K562 (cell line): Measurements from ENCODE around the gene FHIT. TPM values are rescaled to one million over a fixed set of nuclear protein-coding genes. Genes with fewer than 3 reads are reported as not detected.

Source experiments
- ATAC-seq: fragments of 200-7000 bp; cut with Tn5 transposase; 3 replicates; pipeline ENCODE4 v1.9.1; 2020; ENCODE audit warnings: moderate library complexity
- BruUV-seq: library from RNA; stranded (reverse); fragments of 400-500 nt; replicated peaks from 2 replicates; lab custom pipeline; 2021; lab: Mats Ljungman, UMichigan
- CTCF ChIA-PET: fragments of 300-600 bp; formaldehyde crosslinking; extraction: SDS; loops from one replicate; lab custom pipeline; 2021; ENCODE audit warnings: low intra/inter-chr PET ratio; lab: Yijun Ruan, JAX
- POLR2A ChIA-PET: fragments of 300-600, 350-650 bp; sonication (Branson Sonifier 250); formaldehyde crosslinking; extraction: SDS; loops from one replicate; lab custom pipeline; 2021; ENCODE audit warnings: antibody characterized with exemption, inconsistent platforms; lab: Yijun Ruan, JAX
- DNase-seq, 4 experiments: peaks; one replicate each; pipeline versions ENCODE4 v3.0.0 to v3.0.0-alpha.2; 2011 to 2018; ENCODE audit warnings: low spot score in 3 of 4, mixed read lengths in 3 of 4; ENCODE audit errors: extremely low read depth in 1 of 4
- FAIRE-seq: peaks from 2 replicates; lab custom pipeline; 2011; peaks lifted over from hg19 to GRCh38; lab: Jason Lieb, UNC
- H2AFZ ChIP-seq: 2 replicates; pipeline ENCODE4 v1.6.0; 2011; ENCODE audit warnings: low read depth, low read length, control low read depth, inconsistent platforms
- H3K27ac ChIP-seq: fragments of 200-600 bp; 3 replicates; pipeline ENCODE4 v1.8.0; 2011; ENCODE audit warnings: low read depth, mild to moderate bottlenecking, control low read depth, inconsistent platforms, low read length, moderate library complexity, mixed read lengths; ENCODE audit errors: extremely low read depth
- H3K27me3 ChIP-seq, 2 experiments: fragments of 300-600 bp in 1 of 2; 2 replicates in 1 of 2; 3 replicates in 1 of 2; pipeline versions ENCODE4 v1.6.0 to v1.8.0; 2011; ENCODE audit warnings: inconsistent platforms in 2 of 2, low read length in 2 of 2, mild to moderate bottlenecking in 1 of 2, mixed read lengths in 1 of 2, moderate library complexity in 1 of 2; ENCODE audit not compliant: control insufficient read depth in 2 of 2, insufficient read depth in 2 of 2
- H3K36me3 ChIP-seq: fragments of 300-600 bp; 3 replicates; pipeline ENCODE4 v1.8.0; 2011; ENCODE audit warnings: mild to moderate bottlenecking, low read length, inconsistent platforms; ENCODE audit not compliant: control insufficient read depth, insufficient read depth
- H3K4me1 ChIP-seq, 2 experiments: fragments of 200-600 bp in 1 of 2; replicated peaks in 1 of 2; 2 replicates in 1 of 2; 3 replicates in 1 of 2; pipeline versions ENCODE4 v1.5.1 to v1.8.0; 2011; ENCODE audit warnings: inconsistent platforms in 2 of 2, low read length in 2 of 2, mild to moderate bottlenecking in 1 of 2, mixed read lengths in 1 of 2, moderate library complexity in 1 of 2; ENCODE audit not compliant: control insufficient read depth in 2 of 2, insufficient read depth in 2 of 2
- H3K4me2 ChIP-seq: 2 replicates; pipeline ENCODE4 v1.6.1; 2011; ENCODE audit warnings: low read length, control low read depth, inconsistent platforms, mixed read lengths; ENCODE audit not compliant: insufficient read depth
- H3K4me3 ChIP-seq: fragments of 200-600 bp; sonication (generic), shearing (Covaris generic); 2 replicates; pipeline ENCODE4 v1.5.1; 2016; ENCODE audit warnings: control low read depth, inconsistent platforms
- H3K79me2 ChIP-seq: fragments of 200-600 bp; 3 replicates; pipeline ENCODE4 v1.8.0; 2011; ENCODE audit warnings: low read length, inconsistent platforms; ENCODE audit not compliant: control insufficient read depth, insufficient read depth
- H3K9ac ChIP-seq, 2 experiments: 2 replicates each; pipeline versions ENCODE4 v1.6.0 to v1.6.1; 2011; ENCODE audit warnings: low read depth in 2 of 2, low read length in 2 of 2, control low read depth in 1 of 2, inconsistent platforms in 1 of 2, mild to moderate bottlenecking in 1 of 2, mixed read lengths in 1 of 2; ENCODE audit not compliant: insufficient read depth in 1 of 2
- H3K9me1 ChIP-seq: one replicate; pipeline ENCODE4 v1.6.0; 2011; ENCODE audit warnings: inconsistent platforms, mild to moderate bottlenecking, low read length, moderate library complexity; ENCODE audit not compliant: control insufficient read depth, insufficient read depth
- H3K9me3 ChIP-seq: replicated peaks from 2 replicates; pipeline ENCODE4 v1.5.1; 2011; ENCODE audit warnings: low read depth, low read length, inconsistent platforms; ENCODE audit not compliant: control insufficient read depth, insufficient read depth
- H4K20me1 ChIP-seq: replicated peaks from 2 replicates; pipeline ENCODE4 v1.6.1; 2011; ENCODE audit warnings: low read length, inconsistent platforms, mixed read lengths; ENCODE audit not compliant: control insufficient read depth, insufficient read depth
- BRD9 ChIP-seq: fragments of 450-650 bp; IDR thresholded peaks from 2 replicates; pipeline ENCODE4 v1.6.1; 2018; ENCODE audit warnings: low read depth; ENCODE audit not compliant: partially characterized antibody
- C11orf30 ChIP-seq: fragments of 450-650 bp; IDR thresholded peaks from 2 replicates; pipeline ENCODE4 v1.6.1; 2016; ENCODE audit warnings: low read depth, mild to moderate bottlenecking
- CBFA2T3 ChIP-seq: fragments of 450-650 bp; IDR thresholded peaks from 2 replicates; pipeline ENCODE4 v1.6.1; 2017
- CBX8 ChIP-seq: fragments of 200-600 bp; sonication (generic); IDR thresholded peaks from 2 replicates; pipeline ENCODE4 v1.6.1; 2012; ENCODE audit warnings: borderline replicate concordance, mixed run types, low read depth, mild to moderate bottlenecking, moderate library complexity, mixed read lengths, low read length, control low read depth, inconsistent platforms; ENCODE audit not compliant: poor library complexity, severe bottlenecking; ENCODE audit errors: extremely low read depth
- KDM2B ChIP-seq: fragments of 250-450 bp; sonication (Bioruptor Pico); IDR thresholded peaks from 2 replicates; pipeline ENCODE4 v1.8.0; 2021; ENCODE audit warnings: mild to moderate bottlenecking, moderate library complexity
- KLF1 ChIP-seq: fragments of 450-650 bp; IDR thresholded peaks from 2 replicates; pipeline ENCODE4 v1.6.1; 2016; ENCODE audit warnings: missing genetic modification characterization, missing compliant biosample characterization
- SP1 ChIP-seq: sonication (generic); formaldehyde crosslinking; IDR thresholded peaks from 2 replicates; pipeline ENCODE4 v1.8.1; 2022; ENCODE audit warnings: mild to moderate bottlenecking, missing genetic modification reagents
- SREBF1 ChIP-seq: fragments of 150-350 bp; IDR thresholded peaks from 2 replicates; pipeline ENCODE4 v1.6.1; 2014; ENCODE audit warnings: antibody characterized with exemption, low read depth, low read length, borderline replicate concordance
- TRIM25 ChIP-seq: fragments of 450-650 bp; IDR thresholded peaks from 2 replicates; pipeline ENCODE4 v1.7.0; 2016; ENCODE audit warnings: borderline replicate concordance
- ZBTB12 ChIP-seq: fragments of 250-450 bp; sonication (Bioruptor Pico); IDR thresholded peaks from 2 replicates; pipeline ENCODE4 v1.4.0; 2020
- ZNF431 ChIP-seq: sonication (generic); formaldehyde crosslinking; IDR thresholded peaks from 2 replicates; pipeline ENCODE4 v1.8.0; 2022; ENCODE audit warnings: mild to moderate bottlenecking, missing genetic modification reagents
- ZNF586 ChIP-seq: fragments of 450-650 bp; formaldehyde crosslinking; conservative IDR thresholded peaks from 2 replicates; pipeline ENCODE4 v1.4.0; 2020; ENCODE audit warnings: mild to moderate bottlenecking, moderate library complexity
- ZNF695 ChIP-seq: fragments of 450-650 bp; formaldehyde crosslinking; IDR thresholded peaks from 2 replicates; pipeline ENCODE4 v1.4.0; 2020; ENCODE audit warnings: mild to moderate bottlenecking, moderate library complexity
- ZNF785 ChIP-seq: fragments of 250-450 bp; sonication (Bioruptor Pico); IDR thresholded peaks from 2 replicates; pipeline ENCODE4 v1.4.0; 2020; ENCODE audit warnings: mild to moderate bottlenecking
- WGBS: fragments of 100-300 bp; shearing (Covaris generic); methylation state at CpG from one replicate; pipeline ENCODE4 v1.1.6; 2016; ENCODE audit warnings: low coverage, mixed read lengths; ENCODE audit not compliant: insufficient coverage; ENCODE audit errors: missing lambda C conversion rate; 5-methylcytosine and 5-hydroxymethylcytosine counted together
- in situ Hi-C: fragments of 300-500 bp; cut with MboI; formaldehyde crosslinking; loops from 4 replicates; pipeline ENCODE4 v1.15.0; 2018; ENCODE audit warnings: inconsistent platforms, mixed read lengths
- intact Hi-C: fragments of 100-400 bp; cut with micrococcal nuclease; formaldehyde crosslinking; loops from 2 replicates; pipeline ENCODE4 v1.14.2; 2022
- polyA plus RNA-seq, 8 experiments: library from polyadenylated mRNA; depleted of rRNA in 4 of 8; stranded (reverse) in 5 of 8; unstranded in 3 of 8; fragments of >200 nt; fragmentation: Nextera tagmentation in 2 of 8; fragmentation: Illumina TruSeq in 1 of 8; extraction: Ambion mirVana in 2 of 8; extraction: Trizol in 1 of 8; gene quantifications; 2 replicates each; pipeline versions ENCODE4 v1.2.1 to v1.2.3, GENCODE V29; 2011 to 2014; ENCODE audit warnings: inconsistent platforms in 1 of 8, missing spikeins in 1 of 8
- total RNA-seq, 7 experiments: library from RNA; depleted of rRNA in 6 of 7; stranded (reverse); fragments of >200 nt in 6 of 7; fragmentation: Illumina TruSeq in 2 of 7; extraction: Trizol in 2 of 7; gene quantifications; 2 replicates each; pipeline versions ENCODE4 v1.2.1 to v1.2.3, GENCODE V29; 2011 to 2021; ENCODE audit warnings: low replicate concordance in 1 of 7

The FHIT gene
- total and polyA plus RNA-seq, 9 of the 15 experiments (the other 6 are each of a cell fraction or from before 2014, with no cell fraction given), result 1.7 to 9.1 (median 4.3) TPM

GRCh38 chr3:61202086-61202485 lies 49.2 kb downstream of the FHIT start:
- CTCF ChIA-PET, result no interaction called here
- in situ Hi-C loops, result no loop called here
- no peaks in the 10 kb centered on the region for H3K36me3 ChIP-seq
- intact Hi-C loops, result no loop called here
- no peak overlapping the region for H3K9ac ChIP-seq
- H3K27me3 ChIP-seq, result no peaks in the 10 kb centered on the region
- H3K4me3 ChIP-seq, result no peak overlapping the region
- DNase-seq (no peak), FAIRE-seq (no peak)
- no peak overlapping the region for H3K4me2 ChIP-seq
- no peaks in the 10 kb centered on the region for H3K9me1 ChIP-seq
- no peaks in the 10 kb centered on the region for H4K20me1 ChIP-seq
- H3K9me3 ChIP-seq, result no peaks in the 10 kb centered on the region
- H3K4me1 ChIP-seq, result no peaks in the 10 kb centered on the region
- TF ChIP-seq KLF1 (tag) (no peak), CBFA2T3 (no peak), ZNF695 (CRISPR knock-in tag) (no peak), SP1 (CRISPR knock-in tag) (no peak), ZNF431 (no peak), C11orf30 (no peak), ZNF586 (CRISPR knock-in tag) (no peak), SREBF1 (no peak), BRD9 (no peak), ZNF785 (CRISPR knock-in tag) (no peak), KDM2B (CRISPR knock-in tag) (no peak), ZBTB12 (CRISPR knock-in tag) (no peak), CBX8 (no peak), TRIM25 (no peak)
- TF ChIP-seq, all 486 proteins: peak for 0
- no peak overlapping the region for H2AFZ ChIP-seq
- POLR2A ChIA-PET, result no interaction called here
- WGBS, result 69% methylated on average over 7 of the region's 17 CpGs
- BruUV-seq, result no TSS peak
- no peak for ATAC-seq
- no peak overlapping the region for H3K27ac ChIP-seq
- no peaks in the 10 kb centered on the region for H3K79me2 ChIP-seq
